GM19238 (cell line): ENCODE data around the gene PAK1IP1.
"Not testable (repeated sequence)": the region's sequence is repeated elsewhere in the genome, so short reads cannot be mapped to it uniquely, and the experiment has no call there.

Experiments used
- DNase-seq: peaks from one replicate; pipeline ENCODE4 v3.0.0; 2011; ENCODE audit warnings: low spot score; ENCODE audit not compliant: insufficient read length

The PAK1IP1 gene, protein sequence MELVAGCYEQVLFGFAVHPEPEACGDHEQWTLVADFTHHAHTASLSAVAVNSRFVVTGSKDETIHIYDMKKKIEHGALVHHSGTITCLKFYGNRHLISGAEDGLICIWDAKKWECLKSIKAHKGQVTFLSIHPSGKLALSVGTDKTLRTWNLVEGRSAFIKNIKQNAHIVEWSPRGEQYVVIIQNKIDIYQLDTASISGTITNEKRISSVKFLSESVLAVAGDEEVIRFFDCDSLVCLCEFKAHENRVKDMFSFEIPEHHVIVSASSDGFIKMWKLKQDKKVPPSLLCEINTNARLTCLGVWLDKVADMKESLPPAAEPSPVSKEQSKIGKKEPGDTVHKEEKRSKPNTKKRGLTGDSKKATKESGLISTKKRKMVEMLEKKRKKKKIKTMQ

DNA sequence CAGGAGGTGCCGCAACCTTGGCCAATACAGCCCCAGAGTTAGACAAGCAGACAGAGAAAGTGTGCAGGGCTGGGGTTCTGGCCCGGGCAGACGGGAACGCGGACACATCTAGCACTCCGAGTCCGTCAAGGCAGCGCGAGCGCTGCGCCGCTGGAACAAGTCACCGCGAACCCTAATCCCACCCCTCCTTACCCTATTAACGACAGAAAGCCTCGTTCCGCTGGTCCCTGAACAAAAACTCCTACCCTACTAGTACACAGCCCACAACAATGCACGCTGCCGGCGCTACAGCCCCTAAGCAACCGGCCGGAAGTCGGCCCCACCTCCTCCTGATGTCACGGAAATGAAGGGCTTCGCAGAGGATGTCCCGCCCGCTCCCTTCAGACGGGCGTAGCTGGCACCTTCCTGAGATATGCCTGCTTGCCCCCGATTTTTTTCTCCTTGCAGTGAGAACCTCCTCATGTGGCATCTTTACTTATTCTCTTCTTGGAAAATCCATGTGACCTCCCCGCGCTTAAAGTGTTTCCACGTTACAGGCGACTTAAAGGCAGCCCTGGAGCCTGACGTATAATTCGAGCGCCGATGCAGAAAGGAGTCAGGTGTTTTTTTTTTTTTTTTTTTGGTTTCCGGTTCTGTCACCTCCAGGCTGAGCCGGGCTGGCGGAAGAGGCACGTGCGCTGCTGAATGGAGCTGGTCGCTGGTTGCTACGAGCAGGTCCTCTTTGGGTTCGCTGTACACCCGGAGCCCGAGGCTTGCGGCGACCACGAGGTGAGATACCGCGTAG lies at the start of gene PAK1IP1, which contains the start of gene C6orf52:
PAK1IP1 (plus strand) TSS at position 671 of the 784 bp plus-strand sequence; CDS start at position 685, 14 bp downstream.
C6orf52 (minus strand) TSS at position 315 of the 784 bp plus-strand sequence. CDS start 7,066 bp downstream, outside the sequence.
- DNase-seq = peak; percentile 80

DNA sequence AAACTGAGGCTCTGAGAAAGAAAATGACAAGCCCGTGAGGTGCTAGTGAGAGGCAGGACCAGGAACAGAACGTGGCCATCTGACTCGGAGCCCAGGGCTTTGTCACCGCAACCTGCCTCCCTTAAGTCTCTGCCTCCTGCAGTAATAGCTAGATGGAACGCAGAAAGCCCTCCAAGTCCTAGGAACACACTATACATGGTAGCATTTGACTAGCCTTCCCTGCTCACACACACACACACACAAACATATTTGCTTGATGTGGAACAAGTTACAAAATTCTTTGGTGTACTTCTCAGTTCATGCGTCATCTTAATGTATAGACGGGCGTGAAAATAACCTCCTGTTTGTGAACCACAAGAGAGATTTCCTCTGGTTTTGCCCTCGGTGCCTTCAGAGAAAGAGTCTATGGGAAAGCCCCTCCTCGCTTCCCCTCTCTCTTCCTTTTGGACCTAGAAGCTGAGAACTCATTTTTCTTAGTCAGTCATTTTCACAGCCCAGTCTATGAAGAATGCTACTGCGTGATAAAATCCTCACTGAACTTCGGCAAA lies 39.2 kb upstream of the PAK1IP1 start:
- DNase-seq = no peak

DNA sequence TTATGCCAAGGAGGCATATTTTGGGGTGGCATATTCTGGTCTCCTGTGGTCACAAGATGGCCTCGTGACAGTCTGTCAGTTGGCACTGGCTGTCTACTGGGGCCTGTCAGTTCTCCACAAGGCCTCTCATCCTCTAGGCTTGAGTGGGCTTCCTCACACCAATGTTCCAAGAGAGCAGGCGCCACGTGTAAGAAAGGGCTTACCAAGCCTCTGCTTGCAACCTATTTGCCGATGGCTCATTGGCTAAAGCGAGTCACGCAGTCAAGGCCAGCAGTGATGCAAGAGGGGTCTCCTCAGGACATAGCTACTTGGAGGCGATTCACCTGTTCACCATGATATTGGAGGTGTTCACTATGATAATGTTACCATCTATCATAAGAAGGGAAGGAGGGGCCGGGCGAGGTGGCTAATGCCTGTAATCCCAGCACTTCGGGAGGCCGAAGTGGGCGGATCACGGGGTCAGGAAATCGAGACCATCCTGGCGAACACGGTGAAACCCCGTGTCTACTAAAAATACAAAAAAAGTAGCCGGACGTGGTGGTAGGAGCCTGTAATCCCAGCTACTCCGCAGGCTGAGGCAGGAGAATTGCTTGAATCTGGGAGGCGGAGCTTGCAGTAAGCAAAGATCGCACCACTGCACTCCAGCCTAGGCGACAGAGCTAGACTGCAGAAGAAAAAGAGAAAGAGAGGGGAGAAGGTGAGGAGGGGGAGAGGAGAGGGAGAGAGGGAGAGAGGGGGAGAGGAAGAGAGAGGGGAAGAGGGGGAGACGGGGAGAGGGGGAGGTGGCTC lies 35.7 kb upstream of the PAK1IP1 start:
- DNase-seq = no peak

DNA sequence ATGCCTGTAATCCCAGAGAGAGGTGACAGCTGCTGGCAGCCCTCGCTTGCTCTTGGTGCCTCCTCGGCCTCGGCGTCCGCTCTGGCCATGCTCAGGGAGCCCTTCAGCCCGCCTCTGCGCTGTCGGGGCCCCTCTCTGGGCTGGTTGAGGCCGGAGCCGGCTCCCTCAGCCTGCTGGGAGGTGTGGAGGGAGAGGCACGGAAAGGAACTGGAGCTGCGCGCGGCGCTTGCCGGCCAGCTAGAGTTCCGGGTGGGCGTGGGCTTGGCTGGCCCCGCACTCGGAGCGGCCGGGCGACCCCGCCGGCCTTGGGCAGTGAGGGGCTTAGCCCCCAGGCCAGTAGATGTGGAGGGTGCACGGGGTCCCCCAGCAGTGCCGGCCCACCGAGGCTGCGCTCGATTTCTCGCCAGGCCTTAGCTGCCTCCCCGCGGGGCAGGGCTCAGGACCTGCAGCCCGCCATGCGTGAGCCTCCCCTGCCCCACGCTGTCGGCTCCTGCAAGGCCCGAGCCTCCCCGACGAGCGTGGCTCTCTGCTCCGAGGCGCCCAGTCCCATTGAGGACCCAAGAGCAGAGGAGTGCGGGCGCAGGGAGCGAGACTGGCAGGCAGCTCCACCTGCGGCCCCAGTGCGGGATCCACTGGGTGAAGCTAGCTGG lies 34.9 kb upstream of the PAK1IP1 start:
- DNase-seq = no peak

DNA sequence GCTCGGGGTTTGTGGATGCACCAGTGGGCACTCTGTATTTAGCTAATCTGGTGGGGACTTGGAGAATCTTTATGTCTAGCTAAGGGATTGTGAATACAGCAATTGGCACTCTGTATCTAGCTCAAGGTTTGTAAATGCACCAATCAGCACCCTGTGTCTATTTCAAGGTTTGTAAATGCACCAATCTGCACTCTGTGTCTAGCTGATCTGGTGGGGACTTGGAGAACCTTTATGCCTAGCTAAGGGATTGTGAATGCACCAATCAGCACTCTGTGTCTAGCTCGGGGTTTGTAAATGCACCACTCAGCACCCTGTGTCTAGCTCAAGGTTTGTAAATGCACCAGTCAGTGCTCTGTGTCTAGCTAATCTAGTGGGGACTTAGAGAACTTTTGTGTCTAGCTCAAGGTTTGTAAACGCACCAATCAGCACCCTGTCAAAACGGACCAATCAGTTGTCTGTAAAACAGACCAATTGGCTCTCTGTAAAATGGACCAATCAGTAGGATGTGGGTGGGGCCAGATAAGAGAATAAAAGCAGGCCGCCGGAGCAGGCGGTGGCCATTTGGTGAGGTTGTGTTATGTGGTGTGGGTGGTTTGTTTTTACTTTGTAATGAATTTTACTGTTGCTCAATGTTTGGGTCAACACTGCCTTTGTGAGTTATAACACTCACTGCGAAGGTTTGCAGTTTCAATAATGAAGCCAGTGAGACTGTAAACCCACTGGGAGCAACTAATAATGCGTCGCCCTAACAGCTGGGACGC lies 34.2 kb upstream of the PAK1IP1 start:
- not testable (repeated sequence) for DNase-seq

DNA sequence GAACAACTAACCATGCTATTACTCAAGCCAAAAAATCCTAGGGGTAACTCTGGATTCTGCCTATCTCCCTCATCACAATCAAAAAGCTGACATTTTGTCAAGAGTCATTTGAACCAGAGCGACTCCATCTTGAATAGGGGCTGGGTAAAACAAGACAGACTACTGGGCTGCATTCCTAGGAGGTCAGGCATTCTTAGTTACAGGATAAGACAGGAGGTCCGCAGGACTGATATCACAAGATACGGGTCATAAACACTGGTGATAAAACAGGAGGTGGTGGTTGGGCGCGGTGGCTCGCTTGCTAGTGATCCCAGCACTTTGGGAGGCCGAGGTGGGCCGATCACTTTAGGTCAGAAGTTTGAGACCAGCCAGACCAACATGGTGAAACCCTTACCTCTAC lies 32.6 kb upstream of the PAK1IP1 start:
- DNase-seq = no peak

DNA sequence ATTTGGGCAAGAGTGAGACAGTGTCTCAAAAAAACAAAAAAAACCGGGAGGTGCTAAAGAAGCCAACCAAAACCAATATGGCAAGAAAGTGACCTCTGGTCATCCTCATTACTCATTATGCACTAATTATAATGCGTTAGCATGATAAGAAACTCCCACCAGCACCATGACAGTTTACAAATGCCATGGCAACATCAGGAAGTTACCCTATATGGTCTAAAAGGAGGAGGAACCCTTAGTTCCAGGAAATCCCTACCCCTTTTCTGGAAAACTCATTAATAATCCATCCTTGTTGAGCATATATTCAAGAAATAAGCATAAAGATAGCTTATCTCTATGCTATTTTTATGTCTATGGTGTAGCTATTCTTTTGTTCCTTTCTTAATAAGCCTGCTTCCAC lies 32.0 kb upstream of the PAK1IP1 start:
- DNase-seq = no peak

DNA sequence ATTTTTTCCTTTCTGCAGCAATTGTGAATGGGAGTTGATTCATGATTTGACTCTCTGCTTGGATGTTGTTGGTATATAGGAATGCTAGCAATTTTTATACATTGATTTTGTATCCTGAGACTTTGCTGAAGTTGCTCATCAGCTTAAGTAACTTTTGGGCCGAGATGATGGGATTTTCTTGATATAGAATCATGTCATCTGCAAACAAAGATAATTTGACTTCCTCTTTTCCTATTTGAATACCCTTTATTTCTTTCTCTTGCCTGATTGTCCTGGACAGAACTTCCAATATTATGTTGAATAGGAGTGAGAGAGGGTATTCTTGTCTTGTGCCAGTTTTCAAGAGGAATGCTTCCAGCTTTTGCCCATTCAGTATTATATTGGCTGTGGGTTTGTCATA lies 29.2 kb upstream of the PAK1IP1 start:
- not testable (repeated sequence) for DNase-seq

DNA sequence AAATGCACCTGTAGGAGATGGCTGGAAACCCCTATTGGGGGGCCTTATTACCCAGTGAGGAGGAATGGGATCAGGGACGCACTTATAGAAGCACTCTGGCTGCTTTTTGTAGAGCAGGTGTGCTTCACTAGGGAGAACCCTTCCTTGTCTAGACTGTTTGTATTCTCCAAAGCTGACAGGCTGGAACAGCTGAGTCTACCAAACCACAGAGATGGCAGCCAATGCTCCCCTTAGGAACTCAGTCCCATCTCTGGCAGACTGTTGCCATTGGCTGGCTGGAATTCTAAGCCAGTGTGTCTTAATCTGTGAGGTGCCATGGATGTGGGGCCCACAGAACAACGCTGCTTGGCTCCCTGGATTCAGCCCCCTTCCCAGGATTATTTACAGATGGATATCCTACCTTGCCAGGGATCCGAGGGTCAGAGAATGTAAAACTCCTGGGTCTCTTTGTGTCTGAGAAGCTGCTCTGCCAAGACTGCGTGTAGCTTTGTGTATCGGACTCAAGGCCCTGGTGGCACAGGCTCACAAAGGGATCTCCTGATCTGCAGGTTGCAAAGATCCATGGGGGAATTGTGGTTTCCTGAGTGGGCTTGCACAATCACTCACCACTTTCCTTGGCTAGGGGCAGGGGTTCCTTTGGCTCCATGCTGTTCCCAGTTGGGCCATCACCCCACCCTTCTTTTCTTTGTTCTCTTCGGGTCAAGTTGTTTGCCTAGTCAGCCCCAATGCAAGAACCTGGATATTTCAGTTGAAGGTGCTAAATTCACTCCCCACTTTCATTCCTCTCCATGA lies 26.4 kb upstream of the PAK1IP1 start:
- no peak for DNase-seq

DNA sequence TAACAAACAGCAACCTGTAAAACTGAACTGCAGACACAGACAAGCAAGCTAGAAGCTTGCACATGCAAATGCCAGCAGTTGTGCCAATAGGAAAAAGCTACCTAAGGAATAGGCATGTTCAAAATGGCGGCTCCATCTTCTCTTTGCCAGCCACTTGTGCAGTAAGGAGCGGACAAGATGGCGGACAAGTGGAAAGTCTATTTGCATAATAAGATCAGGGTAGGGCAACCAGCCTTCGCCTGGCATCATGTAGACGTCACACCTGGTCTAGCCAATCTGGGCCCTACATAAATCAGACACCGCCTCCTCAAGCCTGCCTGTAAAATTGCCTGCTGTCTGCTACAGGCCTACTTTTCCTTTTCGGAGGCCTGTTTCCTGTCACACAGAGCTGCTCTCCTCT lies 18.4 kb upstream of the PAK1IP1 start:
- no peak for DNase-seq

DNA sequence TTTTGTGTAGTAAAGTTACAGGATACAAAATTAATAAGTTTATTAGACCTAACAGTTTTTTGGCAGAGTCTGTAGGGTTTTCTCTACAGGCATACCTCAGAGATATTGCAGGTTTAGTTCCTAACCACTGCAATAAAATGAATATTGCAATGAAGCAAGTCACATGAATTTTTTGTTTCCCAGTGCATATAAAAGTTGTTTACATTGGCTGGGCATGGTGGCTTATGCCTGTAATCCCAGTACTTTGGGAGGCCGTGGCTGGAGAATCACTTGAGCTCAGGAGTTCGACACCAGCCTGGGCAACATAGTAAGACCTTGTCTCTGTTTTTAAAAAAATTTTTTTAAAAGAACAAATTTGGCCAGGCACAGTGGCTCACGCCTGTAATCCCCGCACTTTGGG lies 16.3 kb upstream of the PAK1IP1 start:
- no peak for DNase-seq

DNA sequence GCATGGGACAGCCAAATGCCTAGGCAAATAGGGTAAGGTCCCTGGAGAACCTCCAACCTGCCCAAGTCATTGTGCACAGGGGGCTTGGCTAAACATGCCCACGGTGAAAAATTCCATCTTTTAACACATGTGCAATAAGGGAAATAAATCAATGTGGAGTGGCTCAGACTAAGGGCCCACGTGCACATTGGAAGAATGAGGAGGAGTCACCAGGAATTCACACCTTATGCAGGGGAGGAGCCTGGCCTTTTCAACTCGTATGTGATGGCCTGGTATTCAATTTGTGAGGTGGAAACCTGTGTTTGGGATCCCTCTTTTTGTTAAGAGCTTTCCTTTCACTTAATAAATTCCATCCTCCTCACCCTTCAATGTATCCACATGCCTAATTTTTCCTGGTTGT lies 13.0 kb upstream of the PAK1IP1 start:
- no peak for DNase-seq

DNA sequence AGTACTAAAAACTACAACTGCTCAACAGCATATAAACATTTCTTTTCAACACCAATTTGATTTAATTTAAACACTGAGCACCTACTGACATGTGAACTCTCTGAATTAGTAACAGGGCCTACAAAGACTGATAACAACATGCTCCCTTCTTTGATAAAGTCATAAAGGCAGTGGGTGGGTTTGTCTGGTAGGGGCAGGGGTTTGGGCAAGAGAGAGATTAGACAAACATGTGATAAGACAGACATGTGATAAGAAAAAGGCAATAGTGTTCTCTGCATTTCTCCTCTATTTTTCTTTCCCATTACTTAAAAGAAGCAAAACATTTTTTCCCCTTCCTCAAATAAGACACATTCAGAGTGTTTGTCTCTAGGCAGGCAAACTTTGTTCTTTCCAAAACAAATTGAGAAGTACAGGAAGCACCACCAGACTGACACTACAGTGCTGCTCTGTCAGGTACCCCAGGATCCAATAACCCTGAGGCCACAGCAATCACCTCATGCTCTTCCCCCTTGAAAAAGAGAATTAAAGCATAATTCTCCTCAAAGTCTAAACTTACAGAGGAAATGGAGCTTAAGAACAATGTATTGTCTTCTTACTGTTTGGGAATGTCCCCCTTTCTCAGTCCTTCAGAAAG lies 12.3 kb upstream of the PAK1IP1 start:
- no peak for DNase-seq

DNA sequence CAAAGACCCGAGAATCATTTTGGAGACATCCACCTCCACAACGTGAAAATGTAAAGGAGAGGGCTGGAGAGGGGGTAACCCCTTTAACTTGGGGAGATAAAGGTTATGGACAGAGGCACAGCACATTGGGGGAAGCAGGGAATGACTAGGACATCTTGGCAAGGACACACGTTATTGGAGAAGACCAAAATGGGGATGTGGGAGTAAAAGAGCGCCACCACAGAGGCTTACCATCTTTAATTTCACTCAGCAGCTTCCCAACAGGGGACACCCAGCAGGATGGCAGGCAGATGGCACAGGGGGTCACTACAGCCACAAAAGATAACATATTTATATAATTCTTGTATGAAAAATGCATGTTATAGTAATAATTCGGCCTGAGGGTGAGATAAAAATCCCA lies 10.2 kb upstream of the PAK1IP1 start:
- DNase-seq = no peak

DNA sequence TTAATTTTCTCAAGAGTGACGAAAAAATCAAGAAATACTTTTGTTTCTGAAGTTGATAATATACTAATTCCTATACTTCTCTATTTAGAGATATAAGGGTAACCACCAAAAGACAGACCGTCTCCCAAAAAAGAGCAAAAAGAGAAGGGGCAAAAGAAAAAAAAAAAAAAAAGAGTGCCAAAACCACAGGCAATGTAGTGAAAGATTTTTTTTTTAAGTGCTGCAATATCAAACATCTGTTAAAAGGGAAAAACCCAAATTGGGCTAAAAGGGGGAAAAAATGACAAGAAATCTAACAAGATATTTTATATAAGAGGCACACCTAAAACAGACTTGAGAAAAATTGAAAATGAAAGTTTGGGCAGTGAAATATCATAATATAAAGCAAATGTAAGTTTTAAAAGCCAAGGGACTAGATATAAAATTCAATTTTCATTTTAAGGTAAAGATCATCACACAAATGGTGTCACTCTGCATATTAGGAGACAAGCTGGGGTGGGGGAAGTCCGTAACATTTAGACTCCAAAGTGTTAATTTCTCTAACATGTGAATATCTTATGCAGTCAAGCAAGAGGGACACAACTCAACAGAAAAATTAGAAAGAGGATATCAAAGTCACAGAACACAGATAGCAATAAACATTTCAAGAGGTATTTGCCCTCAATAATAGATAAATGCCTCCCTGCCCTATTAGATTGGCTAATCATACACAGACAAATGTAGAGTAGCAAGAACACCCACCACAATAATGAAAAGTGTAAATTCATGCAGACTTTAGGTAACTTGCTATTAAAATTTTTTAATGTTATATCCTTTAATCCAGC lies 9.5 kb upstream of the PAK1IP1 start:
- no peak for DNase-seq

DNA sequence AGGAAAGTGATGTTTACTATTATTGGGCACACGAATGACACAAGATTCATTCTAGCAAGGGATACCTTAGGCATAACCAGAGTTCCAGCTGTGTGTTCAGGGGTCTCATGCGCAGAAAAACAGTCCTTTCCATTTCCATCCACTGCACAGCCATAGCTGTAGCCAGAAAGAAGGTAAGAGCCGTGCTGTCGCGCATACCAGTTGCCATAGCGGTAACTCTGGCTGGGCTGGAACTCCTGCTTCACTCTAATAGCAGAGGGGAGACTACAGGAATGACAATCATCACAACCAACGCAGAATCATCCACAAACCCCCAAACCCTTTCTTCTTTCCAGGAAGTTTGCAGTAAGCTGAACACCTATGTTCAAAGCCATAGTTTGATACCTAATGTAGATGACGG lies 7.9 kb upstream of the PAK1IP1 start:
- no peak for DNase-seq

DNA sequence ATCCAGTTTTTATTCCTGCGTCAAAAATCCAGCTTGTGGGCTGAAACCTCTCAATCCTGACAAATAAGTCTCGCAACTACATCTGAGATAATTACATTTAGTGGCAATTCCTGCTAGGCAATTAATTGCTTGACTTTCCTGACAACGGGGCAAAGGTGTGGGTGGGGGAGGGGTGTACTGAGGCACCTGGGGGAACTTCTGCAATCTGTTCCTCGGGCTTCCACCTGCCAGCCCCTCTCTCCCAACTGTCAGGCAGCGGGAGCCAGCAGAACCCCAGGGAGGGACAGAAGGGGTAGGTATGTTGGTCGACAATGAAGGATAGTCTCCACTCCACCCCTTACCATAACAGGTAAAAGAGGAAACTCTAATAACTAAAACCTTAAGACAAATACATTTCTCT lies 7.2 kb upstream of the PAK1IP1 start:
- no peak for DNase-seq
